ENCODE measurements around the gene KCNQ5.

KCNQ5 gene

DNA sequence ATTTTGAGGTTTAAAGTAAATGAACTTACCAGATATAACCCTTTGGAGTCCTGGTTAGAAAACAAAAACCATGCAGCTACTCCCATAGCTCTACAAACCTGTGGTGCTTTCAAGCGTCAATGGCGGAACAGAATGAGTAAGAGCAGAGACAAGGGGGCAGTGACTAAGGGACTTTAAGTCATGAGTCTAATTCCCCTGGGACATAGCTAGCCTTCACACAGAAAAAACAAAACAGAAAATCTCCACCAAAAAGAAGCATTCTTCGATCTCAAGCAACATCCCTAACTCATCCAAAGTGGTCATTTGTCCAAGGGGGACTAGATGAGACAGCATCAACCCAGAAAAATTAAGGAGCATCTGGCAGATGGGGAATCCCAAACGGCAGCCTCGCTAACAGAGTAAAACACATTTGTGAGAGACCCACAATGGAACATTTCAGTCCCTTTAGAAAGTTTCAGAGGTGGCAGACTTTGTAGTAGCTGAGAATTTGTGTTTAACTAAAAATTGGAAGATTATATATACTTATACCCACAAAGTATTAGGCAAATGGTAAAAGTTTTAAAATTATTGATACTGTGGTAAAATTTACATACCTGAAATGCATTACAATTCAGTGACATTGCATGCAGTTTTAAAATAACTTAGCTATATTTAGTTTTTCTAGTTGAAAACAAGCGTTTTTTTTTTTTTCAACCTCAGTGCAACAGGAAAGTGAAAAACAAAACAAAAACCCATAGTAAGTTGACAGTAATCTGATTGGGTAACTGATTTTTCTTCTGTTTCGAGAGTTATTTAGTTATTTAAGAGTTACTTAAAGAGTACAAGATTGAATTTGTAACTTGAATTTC, 67.5 kb downstream of the KCNQ5 start:
- Histone ChIP-seq H3K9me3 (ENCODE audit: insufficient read depth, low read length) (no peaks in the 10 kb centered on the region), H3K36me3 (ENCODE audit: low read length) (peaks cover 12% of the 10 kb centered on the region), H3K4me3 (ENCODE audit: insufficient read depth, low read length, poor library complexity, severe bottlenecking) (no peak overlapping the region), H3K9me2 (replicated peaks; ENCODE audit: insufficient read depth, low read length) (no peaks in the 10 kb centered on the region), H3K79me2 (ENCODE audit: insufficient read depth, low read length) (peaks cover 74% of the 10 kb centered on the region), H3K4me2 (ENCODE audit: low read depth, low read length, poor library complexity, severe bottlenecking) (no peak overlapping the region), H2AFZ (ENCODE audit: low read depth, low read length, severe bottlenecking) (no peak overlapping the region), H4K20me1 (ENCODE audit: low read depth, low read length) (0 out of 2 replicates have a peak, but pooled peaks cover 7% of the 10 kb centered on the region), H3K9ac (ENCODE audit: low read length) (no peak overlapping the region), H3F3A (ENCODE audit: insufficient read depth) (0 out of 2 replicates have a peak, but pooled peaks cover 3% of the 10 kb centered on the region), H3K27me3 (ENCODE audit: low read length) (no peaks in the 10 kb centered on the region), H3K27ac (ENCODE audit: low read depth, low read length) (no peak overlapping the region)
- TF ChIP-seq, protein P1, sequence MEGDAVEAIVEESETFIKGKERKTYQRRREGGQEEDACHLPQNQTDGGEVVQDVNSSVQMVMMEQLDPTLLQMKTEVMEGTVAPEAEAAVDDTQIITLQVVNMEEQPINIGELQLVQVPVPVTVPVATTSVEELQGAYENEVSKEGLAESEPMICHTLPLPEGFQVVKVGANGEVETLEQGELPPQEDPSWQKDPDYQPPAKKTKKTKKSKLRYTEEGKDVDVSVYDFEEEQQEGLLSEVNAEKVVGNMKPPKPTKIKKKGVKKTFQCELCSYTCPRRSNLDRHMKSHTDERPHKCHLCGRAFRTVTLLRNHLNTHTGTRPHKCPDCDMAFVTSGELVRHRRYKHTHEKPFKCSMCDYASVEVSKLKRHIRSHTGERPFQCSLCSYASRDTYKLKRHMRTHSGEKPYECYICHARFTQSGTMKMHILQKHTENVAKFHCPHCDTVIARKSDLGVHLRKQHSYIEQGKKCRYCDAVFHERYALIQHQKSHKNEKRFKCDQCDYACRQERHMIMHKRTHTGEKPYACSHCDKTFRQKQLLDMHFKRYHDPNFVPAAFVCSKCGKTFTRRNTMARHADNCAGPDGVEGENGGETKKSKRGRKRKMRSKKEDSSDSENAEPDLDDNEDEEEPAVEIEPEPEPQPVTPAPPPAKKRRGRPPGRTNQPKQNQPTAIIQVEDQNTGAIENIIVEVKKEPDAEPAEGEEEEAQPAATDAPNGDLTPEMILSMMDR (IDR thresholded peaks at IDR 0.05; ENCODE audit: insufficient read depth, low read length, poor library complexity, severe bottlenecking), result no peak
- TF ChIP-seq EZH2phosphoT487 (conservative IDR thresholded peaks at IDR 0.05; ENCODE audit: low read length), result no peak

DNA sequence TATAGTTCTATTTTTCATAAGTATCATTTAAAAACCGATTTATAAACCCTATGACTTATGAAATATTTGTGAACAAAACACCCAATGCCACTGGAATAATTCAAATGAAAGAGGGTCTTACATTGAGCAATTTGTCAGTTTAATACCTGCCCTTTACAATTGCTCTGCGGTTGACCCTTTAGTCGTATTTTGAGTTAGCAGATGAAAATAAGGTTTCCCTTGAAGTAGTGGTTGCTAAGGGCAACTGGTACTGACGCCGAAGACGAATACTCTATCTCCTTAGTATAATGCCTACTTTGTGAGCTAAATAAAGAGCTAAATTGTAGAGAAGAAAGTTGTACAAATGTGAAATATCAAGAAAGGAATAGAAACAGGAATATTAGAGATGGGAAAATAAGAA, 69.4 kb downstream of the KCNQ5 start:
- Histone ChIP-seq H4K20me1 (ENCODE audit: low read depth, low read length) (no peaks in the 10 kb centered on the region), H3K9me2 (replicated peaks; ENCODE audit: insufficient read depth, low read length) (no peaks in the 10 kb centered on the region), H3K9me3 (ENCODE audit: insufficient read depth, low read length) (no peaks in the 10 kb centered on the region), H3K36me3 (ENCODE audit: low read length) (peaks cover 22% of the 10 kb centered on the region), H3K9ac (ENCODE audit: low read length) (no peak overlapping the region), H2AFZ (ENCODE audit: low read depth, low read length, severe bottlenecking) (no peak overlapping the region), H3K27me3 (ENCODE audit: low read length) (no peaks in the 10 kb centered on the region), H3F3A (ENCODE audit: insufficient read depth) (0 out of 2 replicates have a peak, but pooled peaks cover 3% of the 10 kb centered on the region), H3K79me2 (ENCODE audit: insufficient read depth, low read length) (peaks cover 63% of the 10 kb centered on the region), H3K4me3 (ENCODE audit: insufficient read depth, low read length, poor library complexity, severe bottlenecking) (no peak overlapping the region), H3K4me2 (ENCODE audit: low read depth, low read length, poor library complexity, severe bottlenecking) (no peak overlapping the region), H3K27ac (ENCODE audit: low read depth, low read length) (no peak overlapping the region)
- TF ChIP-seq EZH2phosphoT487 (conservative IDR thresholded peaks at IDR 0.05; ENCODE audit: low read length), result no peak
- TF ChIP-seq, protein P1 (IDR thresholded peaks at IDR 0.05; ENCODE audit: insufficient read depth, low read length, poor library complexity, severe bottlenecking), result no peak

DNA sequence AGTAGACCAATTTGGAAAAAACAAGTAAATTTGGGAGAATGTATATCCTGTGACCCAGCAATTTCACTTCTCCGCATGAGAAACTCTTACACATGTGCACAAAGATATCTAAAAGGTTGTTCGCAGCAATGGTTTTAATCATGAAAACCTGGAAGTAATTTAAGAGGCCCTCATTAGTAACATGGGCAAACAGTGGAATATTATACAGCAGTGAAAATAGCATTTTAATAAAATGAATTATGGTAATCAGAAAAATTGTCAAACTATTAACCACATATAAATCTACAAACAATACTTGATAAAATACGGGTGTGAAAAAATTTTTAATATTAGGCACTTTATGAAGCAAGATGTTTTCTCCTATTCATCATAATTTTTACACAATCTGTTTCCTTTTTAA, 74.2 kb downstream of the KCNQ5 start:
- no peaks in the 10 kb centered on the region for H3F3A ChIP-seq (ENCODE audit: insufficient read depth)
- peaks cover 37% of the 10 kb centered on the region for H3K79me2 ChIP-seq (ENCODE audit: insufficient read depth, low read length)
- no peaks in the 10 kb centered on the region for H3K9me2 ChIP-seq (replicated peaks; ENCODE audit: insufficient read depth, low read length)
- H3K4me2 ChIP-seq (ENCODE audit: low read depth, low read length, poor library complexity, severe bottlenecking), result no peak overlapping the region
- no peak overlapping the region for H3K4me3 ChIP-seq (ENCODE audit: insufficient read depth, low read length, poor library complexity, severe bottlenecking)
- TF ChIP-seq, protein P1 (IDR thresholded peaks at IDR 0.05; ENCODE audit: insufficient read depth, low read length, poor library complexity, severe bottlenecking), result no peak
- TF ChIP-seq EZH2phosphoT487 (conservative IDR thresholded peaks at IDR 0.05; ENCODE audit: low read length), result no peak
- H3K27ac ChIP-seq (ENCODE audit: low read depth, low read length), result no peak overlapping the region
- H3K36me3 ChIP-seq (ENCODE audit: low read length), result peaks cover 13% of the 10 kb centered on the region
- H4K20me1 ChIP-seq (ENCODE audit: low read depth, low read length), result no peaks in the 10 kb centered on the region; the same call in 1 of the 2 replicates
- no peak overlapping the region for H3K9ac ChIP-seq (ENCODE audit: low read length)
- no peak overlapping the region for H2AFZ ChIP-seq (ENCODE audit: low read depth, low read length, severe bottlenecking)
- no peaks in the 10 kb centered on the region for H3K9me3 ChIP-seq (ENCODE audit: insufficient read depth, low read length)
- no peaks in the 10 kb centered on the region for H3K27me3 ChIP-seq (ENCODE audit: low read length)

Data from SU-DHL-6 (cell line).